ENCODE measurements around the gene TPRG1.

Gene TPRG1

GRCh38 chr3:189192725-189193124 is 21.0 kb downstream of the TPRG1 start:
- Mint-ChIP-seq H3K9me3 (peaks cover 45 to 52% of the 10 kb centered on the region in 2 donors), H3K27ac (peak overlapping the region in 1 of 2 donors; percentile 6), H3K4me3 (no peak overlapping the region), H3K4me1 (no peaks in the 10 kb centered on the region), H3K27me3 (no peaks in the 10 kb centered on the region)
- ATAC-seq (no peak), DNase-seq (no peak)

- DNase-seq, result no peak
- no peak for ATAC-seq
- Mint-ChIP-seq H3K27ac (no peak overlapping the region), H3K27me3 (no peaks in the 10 kb centered on the region), H3K9me3 (peaks cover 50 to 59% of the 10 kb centered on the region in 2 donors), H3K4me1 (no peaks in the 10 kb centered on the region), H3K4me3 (no peak overlapping the region)
Observed at GRCh38 chr3:189195302-189195701, 23.5 kb downstream of the TPRG1 start.

- peaks cover 9 to 11% of the 10 kb centered on the region in 2 donors for H3K9me3 Mint-ChIP-seq
- H3K4me1 Mint-ChIP-seq, result no peaks in the 10 kb centered on the region
- H3K4me3 Mint-ChIP-seq, result no peak overlapping the region
- no peak for ATAC-seq
- DNase-seq, result no peak
- H3K27me3 Mint-ChIP-seq, result peaks cover 2% of the 10 kb centered on the region
- no peak overlapping the region for H3K27ac Mint-ChIP-seq
Observed at GRCh38 chr3:189202106-189202505, 30.3 kb downstream of the TPRG1 start.

- H3K4me3 Mint-ChIP-seq, result no peak overlapping the region
- H3K27me3 Mint-ChIP-seq, result peaks cover 6% of the 10 kb centered on the region
- no peaks in the 10 kb centered on the region for H3K4me1 Mint-ChIP-seq
- ATAC-seq (no peak), DNase-seq (no peak)
- H3K9me3 Mint-ChIP-seq, result peaks cover 5 to 7% of the 10 kb centered on the region in 2 donors
- no peak overlapping the region for H3K27ac Mint-ChIP-seq
Observed at GRCh38 chr3:189202583-189202982, 30.8 kb downstream of the TPRG1 start.

- DNase-seq (no peak), ATAC-seq (no peak)
- H3K27me3 Mint-ChIP-seq, result peaks cover 22% of the 10 kb centered on the region
- no peaks in the 10 kb centered on the region for H3K9me3 Mint-ChIP-seq
- H3K4me1 Mint-ChIP-seq, result no peaks in the 10 kb centered on the region
- H3K4me3 Mint-ChIP-seq, result no peak overlapping the region
- no peak overlapping the region for H3K27ac Mint-ChIP-seq
Observed at GRCh38 chr3:189204167-189204866, 32.5 kb downstream of the TPRG1 start.

GRCh38 chr3:189204937-189205336 is 33.2 kb downstream of the TPRG1 start:
- no peak for ATAC-seq
- Mint-ChIP-seq H3K4me1 (no peaks in the 10 kb centered on the region), H3K27ac (no peak overlapping the region), H3K4me3 (no peak overlapping the region), H3K27me3 (peaks cover 22% of the 10 kb centered on the region), H3K9me3 (no peaks in the 10 kb centered on the region)
- no peak for DNase-seq

- ATAC-seq, result no peak
- Mint-ChIP-seq H3K27ac (no peak overlapping the region), H3K27me3 (peaks cover 22% of the 10 kb centered on the region), H3K4me3 (no peak overlapping the region), H3K4me1 (no peaks in the 10 kb centered on the region), H3K9me3 (no peaks in the 10 kb centered on the region)
- DNase-seq, result no peak
Observed at GRCh38 chr3:189210251-189210770, 38.5 kb downstream of the TPRG1 start.

GRCh38 chr3:189212681-189213080 is 40.9 kb downstream of the TPRG1 start:
- no peaks in the 10 kb centered on the region for H3K4me1 Mint-ChIP-seq
- H3K4me3 Mint-ChIP-seq, result no peak overlapping the region
- DNase-seq, result no peak
- no peak for ATAC-seq
- H3K27me3 Mint-ChIP-seq, result peaks cover 14% of the 10 kb centered on the region
- H3K9me3 Mint-ChIP-seq, result no peaks in the 10 kb centered on the region
- H3K27ac Mint-ChIP-seq, result no peak overlapping the region

GRCh38 chr3:189214651-189215050 is 42.9 kb downstream of the TPRG1 start:
- H3K4me3 Mint-ChIP-seq, result no peak overlapping the region
- no peaks in the 10 kb centered on the region for H3K27me3 Mint-ChIP-seq
- H3K9me3 Mint-ChIP-seq, result no peaks in the 10 kb centered on the region
- no peak for ATAC-seq
- H3K27ac Mint-ChIP-seq, result no peak overlapping the region
- no peak for DNase-seq
- no peaks in the 10 kb centered on the region for H3K4me1 Mint-ChIP-seq

- H3K4me3 Mint-ChIP-seq, result no peak overlapping the region
- H3K27me3 Mint-ChIP-seq, result no peaks in the 10 kb centered on the region
- peak overlapping the region in 1 of 2 donors; percentile 3 for H3K27ac Mint-ChIP-seq
- H3K9me3 Mint-ChIP-seq, result no peaks in the 10 kb centered on the region
- DNase-seq (no peak), ATAC-seq (no peak)
- no peaks in the 10 kb centered on the region for H3K4me1 Mint-ChIP-seq
Observed at GRCh38 chr3:189222927-189223636, 51.3 kb downstream of the TPRG1 start.

GRCh38 chr3:189225431-189225830 is 53.7 kb downstream of the TPRG1 start:
- ATAC-seq (no peak), DNase-seq (no peak)
- Mint-ChIP-seq H3K27me3 (no peaks in the 10 kb centered on the region), H3K4me3 (no peak overlapping the region), H3K9me3 (no peaks in the 10 kb centered on the region), H3K4me1 (peaks cover 7% of the 10 kb centered on the region), H3K27ac (no peak overlapping the region)

- peaks cover 7% of the 10 kb centered on the region for H3K4me1 Mint-ChIP-seq
- no peak for ATAC-seq
- H3K4me3 Mint-ChIP-seq, result no peak overlapping the region
- H3K27ac Mint-ChIP-seq, result no peak overlapping the region
- no peaks in the 10 kb centered on the region for H3K27me3 Mint-ChIP-seq
- no peak for DNase-seq
- no peaks in the 10 kb centered on the region for H3K9me3 Mint-ChIP-seq
Observed at GRCh38 chr3:189227249-189227648, 55.5 kb downstream of the TPRG1 start.

- Mint-ChIP-seq H3K4me1 (peaks cover 18% of the 10 kb centered on the region), H3K9me3 (no peaks in the 10 kb centered on the region), H3K27me3 (no peaks in the 10 kb centered on the region), H3K27ac (no peak overlapping the region), H3K4me3 (no peak overlapping the region)
- DNase-seq (no peak), ATAC-seq (peak; percentile 35)
Observed at GRCh38 chr3:189229196-189229828, 57.5 kb downstream of the TPRG1 start.

GRCh38 chr3:189232790-189233189 is 61.0 kb downstream of the TPRG1 start:
- Mint-ChIP-seq H3K9me3 (no peaks in the 10 kb centered on the region), H3K27me3 (no peaks in the 10 kb centered on the region), H3K4me1 (peaks cover 24% of the 10 kb centered on the region), H3K4me3 (no peak overlapping the region), H3K27ac (no peak overlapping the region)
- DNase-seq, result no peak
- no peak for ATAC-seq

- Mint-ChIP-seq H3K27me3 (no peaks in the 10 kb centered on the region), H3K9me3 (no peaks in the 10 kb centered on the region), H3K4me3 (no peak overlapping the region), H3K4me1 (peaks cover 24% of the 10 kb centered on the region), H3K27ac (peak overlapping the region in 1 of 2 donors; percentile 15)
- peak; percentile 35 for ATAC-seq
- peak in 1 of 2 donors; percentile 19 for DNase-seq
Observed at GRCh38 chr3:189233225-189233858, 61.6 kb downstream of the TPRG1 start.
